ENCODE data around the gene RAB40B.

DNA sequence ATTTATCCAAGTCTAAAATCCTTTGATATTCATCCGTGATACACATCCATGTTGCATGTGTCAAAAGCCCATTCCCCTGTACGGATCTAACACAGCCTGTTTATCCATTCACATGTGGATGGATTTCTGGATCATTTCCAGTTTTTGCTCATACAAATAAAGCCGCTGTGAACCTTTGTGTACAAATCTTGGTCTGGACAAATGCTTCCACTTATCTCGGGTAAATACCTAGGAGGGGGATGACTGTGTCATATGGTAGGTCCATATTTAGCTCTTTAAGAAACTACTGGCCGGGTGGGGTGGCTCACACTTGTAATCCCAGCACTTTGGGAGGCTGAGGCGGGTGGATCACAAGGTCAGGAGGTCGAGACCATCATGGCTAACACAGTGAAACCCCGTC is 47.0 kb upstream of the RAB40B start:
- TF ChIP-seq CTCF (IDR thresholded peaks at IDR 0.05 in 4 of 5, conservative IDR thresholded peaks at IDR 0.05 in 1 of 5) (no peak), POLR2A (IDR thresholded peaks at IDR 0.05) (no peak)

Measured in gastrocnemius medialis (tissue), 4 donors.